Smooth muscle cell of the brain vasculature (primary cell): ENCODE data around the gene HMG20B.

Experiments
- DNase-seq: peaks from one replicate; pipeline ENCODE4 v3.0.0-alpha.2; 2012; ENCODE audit warnings: low read depth, low spot score

Gene HMG20B

DNA sequence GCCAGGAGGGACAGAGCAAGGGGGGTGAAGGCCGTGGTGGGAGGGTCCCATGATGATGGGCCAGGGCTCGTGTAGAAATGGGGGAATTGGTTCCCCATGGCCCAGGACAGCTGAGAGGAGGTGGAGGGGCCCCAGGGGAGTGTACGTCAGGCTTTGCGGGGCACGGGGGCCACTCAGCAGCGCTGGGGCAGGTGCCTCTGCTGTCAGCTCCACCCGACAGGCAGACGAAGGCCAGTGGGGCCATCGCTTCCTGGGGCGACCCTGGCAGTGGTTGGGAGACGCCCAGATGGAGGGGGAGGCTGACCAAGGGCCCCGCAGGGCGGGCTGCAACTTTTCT is 35.7 kb upstream of the HMG20B start:
- no peak for DNase-seq

DNA sequence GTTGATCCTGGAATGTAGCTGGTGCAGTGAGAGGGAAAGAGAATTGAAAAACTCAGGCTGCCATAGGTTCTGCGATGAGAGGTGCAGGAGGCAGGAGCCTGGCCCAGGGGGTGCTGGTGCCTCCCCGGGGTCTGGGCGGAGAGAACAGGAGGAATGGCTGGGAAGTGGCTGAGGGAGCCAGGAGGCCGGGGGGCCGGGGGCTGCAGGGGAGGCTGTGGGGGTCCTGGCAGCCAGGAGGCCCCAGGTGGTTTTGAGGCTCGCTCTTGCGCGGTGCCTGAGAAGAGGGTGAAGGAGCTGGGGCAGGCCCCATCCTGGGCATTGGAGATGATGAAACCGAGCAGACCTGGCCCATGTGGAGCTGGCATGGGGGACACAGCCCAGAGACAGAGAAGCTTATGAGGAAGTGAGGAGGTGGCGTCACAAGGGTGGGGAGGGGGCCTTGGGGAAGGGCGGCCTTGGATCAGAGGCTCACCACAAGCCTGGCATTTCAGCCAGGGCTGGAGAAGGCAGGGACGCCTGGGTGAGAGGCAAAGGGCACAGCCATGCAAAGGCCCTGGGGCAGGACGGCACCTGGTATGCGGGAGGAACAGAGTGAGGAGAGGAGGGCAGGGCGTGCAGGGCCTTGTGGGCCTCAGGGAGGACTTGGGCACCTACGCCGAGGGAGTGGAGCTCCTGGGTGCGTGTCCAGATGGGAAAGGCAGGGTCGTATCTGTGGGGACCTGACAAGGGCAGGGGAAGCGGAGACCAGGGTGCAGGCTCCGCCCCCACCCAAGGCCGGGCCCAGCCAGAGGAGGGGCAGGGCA is 35.1 kb upstream of the HMG20B start:
- DNase-seq, result no peak

DNA sequence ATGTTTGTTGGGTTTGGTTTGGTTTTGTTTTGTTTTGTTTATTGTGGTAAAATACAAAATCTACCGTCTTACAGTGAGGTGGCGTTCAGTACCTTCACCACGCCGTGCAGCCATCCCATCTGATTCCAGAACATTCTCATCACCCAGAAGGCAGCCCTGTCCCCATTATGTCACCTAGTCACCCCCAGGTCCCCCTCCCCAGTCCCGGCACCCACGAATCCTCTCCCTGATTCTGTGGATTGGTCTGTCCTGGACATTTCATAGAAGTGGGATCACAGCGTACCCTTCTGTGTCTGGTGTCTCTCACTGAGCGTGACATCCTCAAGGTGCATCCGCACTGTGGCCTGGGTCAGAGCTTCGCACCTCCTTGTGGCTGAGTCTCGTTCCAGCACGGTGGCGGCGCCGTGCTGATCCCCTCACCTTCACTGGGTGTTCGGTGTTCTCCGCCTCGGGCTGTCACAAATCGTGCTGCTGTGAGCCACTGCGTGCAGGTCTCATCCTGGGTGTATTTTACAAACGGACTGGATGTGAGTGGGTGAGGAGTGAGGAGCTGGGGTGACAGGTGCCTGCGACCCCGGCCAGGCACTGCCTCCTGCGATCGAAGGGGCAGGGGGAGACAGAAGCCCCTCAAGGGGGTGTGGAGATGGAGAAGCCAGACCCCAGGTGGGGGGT is 34.4 kb upstream of the HMG20B start:
- no peak for DNase-seq

DNA sequence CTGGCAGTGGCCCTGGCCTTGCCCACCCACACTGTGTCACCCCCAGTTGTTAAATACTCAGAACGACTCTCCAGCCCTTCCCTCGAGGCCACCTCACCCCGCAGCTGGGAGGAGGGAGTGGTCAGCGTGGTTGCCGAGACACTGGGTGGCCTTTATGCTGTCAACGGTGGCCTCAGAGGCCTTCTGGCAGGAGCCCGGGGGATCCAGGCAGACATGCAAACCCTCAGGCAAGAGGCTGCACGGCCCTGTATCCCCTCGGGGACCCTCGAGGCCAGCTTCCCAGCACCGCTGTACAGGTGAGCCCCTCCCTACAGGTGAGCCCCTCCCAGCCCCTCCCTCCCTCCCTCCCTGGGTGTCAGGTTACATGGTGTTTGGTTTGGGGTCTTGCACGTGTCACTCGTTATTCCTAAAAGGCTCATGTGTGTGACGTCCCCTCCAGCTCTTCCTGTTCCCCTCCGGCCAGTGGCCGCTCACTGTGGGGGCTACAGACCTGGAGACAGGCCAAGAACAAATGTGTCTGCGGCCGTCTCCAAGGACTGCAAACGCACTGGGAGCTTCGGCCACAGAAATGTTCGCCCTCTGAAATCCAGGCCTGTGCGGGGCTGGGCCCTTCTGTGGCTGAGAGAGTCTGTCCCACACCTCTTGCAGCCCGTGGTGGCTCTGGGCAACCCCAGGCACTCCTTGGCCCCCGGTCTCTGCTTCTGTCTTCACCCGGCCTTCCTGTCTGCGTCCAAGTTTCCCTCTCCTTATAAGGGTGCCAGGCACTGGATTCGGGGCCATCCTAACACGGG is 33.6 kb upstream of the HMG20B start, which contains the start of gene TEKTIP1:
TSS of gene TEKTIP1 (plus strand) at position 210 of the 791 bp plus-strand sequence. CDS start at position 214, 4 bp downstream.
- DNase-seq, result no peak

DNA sequence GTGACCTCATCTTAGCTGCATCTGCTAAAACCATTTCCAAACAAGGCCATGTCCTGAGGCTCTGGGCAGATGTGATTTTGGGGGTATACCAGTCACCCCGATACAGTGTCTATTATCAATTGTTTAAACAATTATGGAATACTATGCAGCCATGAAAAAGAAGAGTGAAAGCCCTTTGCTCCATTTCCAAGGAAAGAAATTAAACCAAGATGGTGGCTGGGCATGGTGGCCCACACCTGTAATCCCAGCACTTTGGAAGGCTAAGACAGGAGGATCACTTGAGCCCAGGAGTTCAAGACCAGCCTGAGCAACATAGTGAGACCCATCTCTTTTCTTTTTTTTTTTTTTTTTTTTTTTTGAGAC is 33.0 kb upstream of the HMG20B start:
- DNase-seq, result no peak

DNA sequence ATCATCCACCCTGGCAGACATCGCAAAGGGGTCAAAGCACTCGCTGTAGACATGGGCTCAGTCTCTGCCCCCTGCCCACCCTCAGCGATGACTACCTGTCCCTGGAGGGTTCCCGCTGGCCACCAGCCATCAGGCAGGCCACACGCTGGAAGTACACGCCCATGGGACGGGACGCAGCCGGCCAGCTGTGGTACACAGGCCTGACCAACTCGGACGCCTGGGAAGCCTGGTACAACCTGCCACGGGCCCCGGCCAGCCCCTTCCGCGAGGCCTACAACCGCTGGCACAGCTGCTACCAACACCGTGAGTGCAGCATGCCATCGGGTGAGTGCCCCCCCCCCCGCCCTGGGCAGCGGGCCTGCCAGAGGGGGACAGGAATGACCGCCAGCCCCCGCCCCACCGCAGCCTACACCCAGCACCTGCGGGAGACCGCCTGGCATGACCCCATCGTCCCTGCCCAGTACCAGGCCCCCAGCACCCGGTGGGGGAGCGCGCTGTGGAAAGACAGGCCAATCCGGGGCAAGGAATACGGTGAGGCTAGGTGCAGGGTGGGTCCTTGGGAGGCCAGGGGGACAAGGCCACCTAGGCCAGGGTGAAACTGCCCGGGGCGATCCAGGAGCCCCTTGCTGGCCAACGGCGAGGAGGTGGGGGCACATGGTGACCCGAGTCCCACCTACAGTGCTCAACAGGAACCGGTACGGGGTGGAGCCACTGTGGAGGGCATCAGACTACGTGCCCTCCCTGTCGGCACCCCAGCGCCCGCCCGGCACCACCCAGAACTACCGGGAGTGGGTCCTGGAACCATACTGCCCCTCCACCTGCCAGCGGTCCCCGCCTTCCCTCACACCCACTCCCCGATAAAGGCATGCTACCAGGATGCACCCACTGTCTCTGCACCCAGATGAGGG is 29.3 kb upstream of the HMG20B start:
- DNase-seq, result no peak

DNA sequence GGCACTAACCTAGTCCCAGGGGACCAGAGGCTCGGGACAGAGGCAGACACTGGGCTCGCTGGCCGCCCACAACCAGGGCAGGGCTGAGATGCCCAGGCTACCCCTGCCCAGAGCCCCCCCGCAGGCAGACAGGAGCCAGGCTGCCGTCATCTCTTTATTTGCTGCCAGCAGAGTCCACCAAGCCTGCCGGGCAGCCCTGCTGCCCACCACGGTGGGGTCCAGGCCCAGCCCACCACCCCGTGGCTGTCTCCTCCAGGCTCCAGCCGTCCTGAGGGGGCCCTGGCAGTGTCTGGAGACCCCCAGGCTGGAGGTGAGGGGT is 28.7 kb upstream of the HMG20B start:
- DNase-seq, result no peak

DNA sequence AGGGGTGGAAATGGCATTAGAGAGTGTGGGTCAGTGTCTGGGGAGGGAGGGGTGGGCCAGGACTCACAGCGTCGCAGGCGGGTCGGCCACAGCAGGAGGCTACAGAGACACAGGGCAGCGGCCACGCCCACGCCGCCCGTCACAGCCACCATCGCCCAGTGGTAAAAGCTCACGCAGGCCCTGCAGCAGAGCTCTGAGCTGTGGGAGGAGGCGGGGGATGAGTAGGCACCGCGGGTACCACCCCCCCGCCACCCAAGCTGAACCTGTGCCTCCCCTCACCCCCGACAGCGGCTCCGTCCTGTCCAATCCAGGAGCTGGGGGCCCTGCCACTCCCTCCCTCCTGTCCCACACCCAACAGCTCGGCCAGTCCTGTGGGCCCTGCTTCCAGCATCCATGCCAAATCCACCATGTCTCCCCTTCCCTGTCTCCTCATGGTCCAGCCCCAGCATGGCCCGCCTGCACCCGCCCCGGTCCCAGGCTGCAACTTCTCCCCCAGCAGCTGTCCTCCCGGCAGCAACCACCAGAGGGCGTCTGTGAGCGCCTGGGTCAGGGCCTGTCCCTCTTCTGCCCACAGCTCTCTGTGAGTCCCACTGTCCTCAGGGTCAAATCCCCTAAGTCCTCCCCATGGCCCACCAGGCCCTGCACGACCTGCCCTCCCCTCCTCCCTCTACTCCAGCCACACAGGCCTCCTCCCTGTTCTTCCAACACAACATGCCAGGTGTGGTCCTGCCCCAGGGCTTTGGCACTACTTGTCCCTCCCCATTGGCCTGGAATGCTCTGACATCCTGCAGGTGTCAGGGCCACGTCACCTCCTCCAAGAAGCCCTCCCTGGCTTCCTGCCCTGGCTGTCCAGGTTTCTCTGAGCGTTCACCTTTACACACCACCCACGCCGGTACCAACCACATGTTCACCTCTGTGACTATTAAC is 27.7 kb upstream of the HMG20B start:
- DNase-seq, result no peak

DNA sequence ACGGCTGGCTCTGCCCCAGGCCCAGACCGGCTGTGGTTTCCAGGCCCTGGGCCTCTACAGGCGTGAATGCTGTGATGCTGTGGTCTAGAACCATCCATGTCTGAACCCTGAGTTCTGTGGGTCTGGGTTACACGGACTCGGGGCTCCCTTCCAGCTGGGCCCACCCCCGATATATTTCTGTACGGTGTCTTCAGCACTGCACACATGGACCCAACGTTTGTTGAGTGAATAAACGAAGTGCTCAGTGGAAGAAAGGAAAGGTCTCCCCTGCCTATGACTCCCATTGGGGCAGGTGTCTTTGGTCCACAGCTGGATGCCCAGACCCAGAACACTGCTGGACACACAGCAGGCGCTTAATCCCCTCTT is 27.1 kb upstream of the HMG20B start:
- no peak for DNase-seq

DNA sequence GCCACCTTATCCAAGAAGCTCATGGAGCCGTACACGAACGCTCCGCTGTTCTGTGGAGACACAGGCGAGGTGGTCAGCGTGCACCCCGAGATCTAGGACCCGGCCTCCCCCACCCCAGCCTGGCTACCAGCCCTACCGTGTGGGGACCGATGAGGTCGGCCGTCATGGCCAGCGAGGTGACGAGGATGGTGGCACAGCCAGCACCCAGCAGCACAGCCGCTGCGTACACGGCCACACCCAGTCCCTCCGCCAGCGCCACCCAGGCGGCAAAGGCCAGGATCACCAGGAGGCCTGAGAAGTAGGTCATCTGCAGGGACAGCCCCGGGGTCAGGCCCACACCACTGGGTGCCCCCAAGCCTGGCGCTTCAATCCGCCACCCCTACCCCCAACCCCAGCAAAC is 26.6 kb upstream of the HMG20B start:
- no peak for DNase-seq

DNA sequence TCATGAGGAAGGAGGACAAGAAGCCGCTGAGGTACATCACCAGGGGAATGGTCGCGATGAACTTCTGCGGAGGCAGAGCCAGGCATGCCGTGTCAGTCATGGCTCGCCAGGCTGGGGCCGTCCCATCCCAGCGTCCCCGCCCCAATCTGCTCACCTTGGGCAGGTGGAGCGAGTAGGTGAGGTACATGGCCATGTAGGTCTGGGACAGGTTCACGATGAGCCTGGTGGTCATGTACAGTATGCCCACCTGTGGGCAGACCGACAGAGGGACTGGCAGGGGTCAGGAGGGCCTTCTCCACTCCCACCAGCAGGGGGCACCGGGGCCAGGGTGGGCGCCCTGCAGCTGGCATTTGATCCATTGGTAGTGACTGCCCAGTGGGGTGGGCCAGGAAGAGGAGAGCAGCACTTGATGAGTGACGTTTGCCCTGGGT is 25.4 kb upstream of the HMG20B start:
- no peak for DNase-seq

DNA sequence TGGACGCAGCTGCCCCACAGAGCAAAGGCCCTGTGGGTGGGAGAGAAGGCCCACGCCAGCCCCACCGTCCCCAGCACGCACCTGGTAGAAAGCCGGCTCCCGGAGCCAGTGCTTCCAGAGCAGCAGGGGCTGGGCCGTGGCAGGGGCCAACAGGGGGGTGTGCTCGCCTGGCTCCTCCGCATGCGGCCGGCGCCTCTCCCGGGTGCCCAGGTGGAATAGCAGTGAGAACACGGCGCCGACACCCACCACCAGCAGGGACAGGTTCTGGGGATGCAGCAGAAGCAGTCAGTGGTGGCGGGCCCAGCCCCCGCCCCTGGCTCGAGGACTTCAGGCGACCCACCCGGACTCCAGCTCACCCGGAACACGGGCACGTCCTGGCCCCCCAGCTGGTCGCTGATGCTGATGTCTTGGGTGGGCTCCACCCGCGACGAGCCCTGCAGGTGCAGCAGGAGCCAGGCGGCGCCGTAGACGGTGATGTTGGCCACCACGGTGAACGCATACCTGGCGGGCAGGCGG is 24.9 kb upstream of the HMG20B start:
- no peak for DNase-seq

DNA sequence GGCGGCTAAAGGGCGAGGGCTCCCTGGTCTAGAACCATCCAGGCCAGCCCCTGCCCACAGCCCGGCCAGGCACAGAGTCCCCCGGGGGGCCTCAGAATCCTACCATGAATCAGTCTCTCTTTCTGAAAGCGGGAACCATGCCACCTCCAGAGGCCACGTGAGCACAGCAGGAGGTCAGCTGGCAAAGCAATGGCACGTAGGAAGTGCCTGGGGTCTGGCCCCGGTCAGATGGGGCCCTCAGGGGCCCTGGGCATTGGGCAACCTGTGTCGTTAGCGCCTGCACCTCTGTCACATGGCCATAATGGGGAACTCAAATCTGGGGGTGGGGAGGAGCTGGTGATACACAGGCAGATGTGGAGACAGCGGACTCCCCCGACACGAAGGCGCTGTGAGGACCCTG is 24.1 kb upstream of the HMG20B start:
- no peak for DNase-seq

DNA sequence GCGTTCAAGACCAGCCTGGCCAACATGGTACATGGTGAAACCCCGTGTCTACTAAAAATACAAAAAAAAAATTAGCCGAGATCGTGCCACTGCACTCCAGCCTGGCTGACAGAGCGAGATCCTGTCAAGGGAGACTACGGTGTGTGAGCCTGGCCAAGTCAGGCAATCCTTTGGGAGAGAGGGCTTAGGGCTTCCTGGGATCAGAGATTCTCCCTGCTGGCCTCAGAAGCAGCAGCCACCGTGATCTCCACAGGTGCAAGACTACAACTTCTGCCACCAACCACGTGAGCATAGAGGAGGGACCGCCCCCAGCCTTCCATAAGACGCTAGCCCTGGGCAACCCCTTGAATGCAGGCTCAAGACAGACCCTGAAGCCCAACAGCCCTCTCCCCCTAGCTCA is 22.9 kb upstream of the HMG20B start:
- DNase-seq, result no peak

DNA sequence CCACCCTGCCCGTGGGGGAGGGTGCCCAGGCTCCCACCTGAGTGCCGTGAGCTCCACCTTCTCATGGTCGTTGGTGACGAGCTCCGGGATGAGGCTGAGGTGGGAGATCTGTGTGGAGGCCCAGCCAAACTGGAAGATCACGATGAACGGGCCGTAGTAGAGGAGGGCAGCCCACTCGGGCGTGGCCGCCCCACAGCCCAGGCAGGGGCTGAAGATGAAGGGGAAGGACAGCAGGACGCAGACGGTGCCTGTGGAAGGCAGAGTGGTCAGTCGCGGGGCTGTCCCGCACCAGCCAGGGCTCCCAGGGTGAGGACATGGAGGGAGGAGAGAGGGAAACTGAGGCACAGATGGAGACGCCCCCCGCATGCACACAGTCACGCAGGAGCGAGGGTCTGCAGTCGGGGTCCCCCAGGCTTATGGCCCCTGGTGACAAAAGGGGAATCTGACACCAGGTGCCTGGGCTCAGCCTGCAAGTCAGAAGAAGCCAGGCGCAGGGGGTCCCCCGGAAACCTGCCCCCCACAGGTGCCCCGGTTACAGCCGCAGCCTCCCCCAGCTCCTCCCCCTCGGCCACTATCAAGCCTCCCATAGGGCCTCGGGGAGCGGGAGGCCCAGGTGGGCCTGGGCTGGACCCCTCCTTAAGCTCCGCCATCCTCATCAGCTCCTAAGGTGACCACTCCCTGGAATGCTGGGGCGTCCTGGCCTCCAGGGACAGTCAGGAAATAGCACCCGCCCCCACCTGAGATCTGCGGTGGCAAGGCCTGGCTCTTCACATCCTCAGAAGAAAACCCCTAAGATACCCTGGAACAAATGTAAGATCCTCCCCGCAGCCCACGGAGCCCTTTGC is 21.6 kb upstream of the HMG20B start:
- no peak for DNase-seq

DNA sequence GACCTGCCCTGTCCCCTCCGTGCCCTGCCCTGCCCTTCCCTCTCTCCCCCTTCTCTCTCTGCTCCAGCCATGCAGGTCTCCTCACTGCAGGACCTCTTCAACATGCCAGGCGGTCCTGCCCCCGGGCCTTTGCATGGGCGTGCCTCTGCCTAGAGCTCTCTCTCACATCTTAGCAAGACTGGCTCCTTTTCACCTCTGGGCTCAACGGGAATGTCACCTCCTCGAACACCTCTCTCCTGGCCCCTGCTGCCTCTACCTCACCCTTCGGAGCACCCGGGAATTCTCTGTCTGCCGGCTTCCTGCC is 21.0 kb upstream of the HMG20B start:
- no peak for DNase-seq

DNA sequence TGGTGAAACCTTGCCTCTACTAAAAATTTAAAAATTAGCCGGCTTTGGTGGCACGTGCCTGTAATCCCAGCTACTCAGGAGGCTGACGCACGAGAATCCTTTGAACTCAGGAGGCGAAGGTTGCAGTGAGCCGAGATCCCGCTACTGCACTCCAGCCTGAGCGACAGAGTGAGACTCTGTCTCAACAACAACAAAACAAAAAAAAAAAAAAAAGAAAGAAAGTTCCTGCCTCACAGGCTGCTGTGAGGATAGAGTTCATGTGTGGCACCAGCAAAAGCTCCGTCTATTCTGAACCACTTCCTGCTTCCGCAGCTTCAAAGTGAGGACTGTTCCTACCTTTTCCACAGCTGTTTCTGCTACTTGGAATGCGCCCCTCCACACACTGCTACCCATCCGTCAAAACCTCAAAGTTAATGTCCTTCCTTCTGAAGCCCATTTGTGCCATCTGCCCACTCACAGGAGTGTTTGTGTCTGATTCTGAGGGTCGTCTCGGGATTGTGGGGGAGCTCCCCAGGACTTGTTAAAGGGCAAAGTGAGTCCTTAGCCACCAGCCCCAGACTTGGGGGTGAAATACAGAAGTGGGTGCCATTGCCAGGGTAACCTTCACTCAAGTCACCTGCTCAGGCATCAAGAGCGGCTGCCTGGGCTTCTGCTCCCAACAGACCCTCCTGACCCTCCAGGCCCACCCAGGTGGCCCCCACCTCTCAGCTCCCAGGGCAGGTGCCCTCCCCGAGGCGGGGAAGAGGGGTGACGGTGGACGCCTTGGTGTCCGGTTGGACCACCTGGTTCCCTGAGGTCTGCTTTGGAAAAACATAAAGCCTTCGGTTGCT is 18.3 kb upstream of the HMG20B start:
- no peak for DNase-seq

DNA sequence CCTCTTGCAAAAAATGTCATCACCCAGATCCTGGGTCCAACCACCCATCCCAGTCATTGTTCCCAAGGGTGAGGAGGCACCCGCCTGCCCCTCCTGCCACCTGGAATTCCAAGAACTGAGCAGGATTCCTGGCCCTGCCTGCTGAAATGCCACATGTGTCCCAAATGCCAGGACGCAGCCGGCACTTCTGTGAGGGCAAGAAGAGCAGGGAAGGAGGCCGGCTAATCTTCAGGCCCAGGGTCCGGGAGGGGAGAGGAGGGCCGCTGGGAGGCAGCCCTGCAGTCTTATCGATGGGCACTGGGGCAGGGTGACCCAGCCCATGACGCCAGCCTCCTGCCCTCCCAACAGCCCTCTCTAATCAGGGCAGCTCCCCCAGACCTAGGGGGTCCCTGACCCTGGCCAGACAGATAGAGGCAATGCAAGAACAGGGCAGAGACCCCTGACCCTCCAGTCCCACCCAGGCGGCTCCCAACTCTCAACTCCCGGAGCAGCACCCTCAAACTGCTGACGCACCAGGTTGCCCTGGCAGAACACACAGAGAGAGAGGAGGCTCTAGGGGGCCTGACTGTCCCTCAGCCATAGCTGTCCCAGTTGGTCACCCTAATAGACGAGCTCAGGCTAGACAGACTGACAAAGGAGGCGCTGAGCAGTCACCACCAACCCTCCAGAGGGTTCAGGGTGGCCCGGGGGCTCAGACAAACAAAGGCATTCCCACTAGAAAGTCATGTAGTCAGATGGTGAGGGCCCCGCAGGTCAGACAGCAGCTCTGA is 16.9 kb upstream of the HMG20B start:
- DNase-seq, result no peak
